Measurements from ENCODE around the gene SLC16A9.

SLC16A9 gene

GRCh38 chr10:59719374-59719773 is 9.7 kb upstream of the SLC16A9 start:
- no peak for DNase-seq (ENCODE audit: low read depth in 2 of 2)

GRCh38 chr10:59718257-59718656 is 8.6 kb upstream of the SLC16A9 start:
- DNase-seq (ENCODE audit: low read depth in 2 of 2), result no peak

GRCh38 chr10:59713196-59713821 is 3.7 kb upstream of the SLC16A9 start:
- DNase-seq (ENCODE audit: low read depth in 2 of 2), result no peak

- no peak for DNase-seq (ENCODE audit: low read depth in 2 of 2)
These were observed 2.3 kb upstream of the SLC16A9 start for GRCh38 chr10:59711871-59712494.

- no peak for DNase-seq (ENCODE audit: low read depth in 2 of 2)
These were observed 745 bp downstream of the SLC16A9 start for GRCh38 chr10:59708816-59709394.

GRCh38 chr10:59706851-59707797 is 2.5 kb downstream of the SLC16A9 start:
- no peak for DNase-seq (ENCODE audit: low read depth in 2 of 2)

- DNase-seq (ENCODE audit: low read depth in 2 of 2), result no peak
These were observed 3.7 kb downstream of the SLC16A9 start for GRCh38 chr10:59705931-59706330.

- DNase-seq (ENCODE audit: low read depth in 2 of 2), result no peak
These were observed 5.0 kb downstream of the SLC16A9 start for GRCh38 chr10:59704630-59705029.

GRCh38 chr10:59702347-59702746 is 7.3 kb downstream of the SLC16A9 start:
- DNase-seq (ENCODE audit: low read depth in 2 of 2), result no peak

- DNase-seq (ENCODE audit: low read depth in 2 of 2), result no peak
These were observed 8.9 kb downstream of the SLC16A9 start for GRCh38 chr10:59700709-59701108.

- DNase-seq (ENCODE audit: low read depth in 2 of 2), result no peak
These were observed 11.3 kb downstream of the SLC16A9 start for GRCh38 chr10:59698326-59698725.

- DNase-seq (ENCODE audit: low read depth in 2 of 2), result no peak
These were observed 14.0 kb downstream of the SLC16A9 start for GRCh38 chr10:59695637-59696036.

- DNase-seq (ENCODE audit: low read depth in 2 of 2), result no peak
These were observed 14.7 kb downstream of the SLC16A9 start for GRCh38 chr10:59694936-59695335.

GRCh38 chr10:59692113-59692512 is 17.5 kb downstream of the SLC16A9 start:
- DNase-seq (ENCODE audit: low read depth in 2 of 2), result no peak

- no peak for DNase-seq (ENCODE audit: low read depth in 2 of 2)
These were observed 20.7 kb downstream of the SLC16A9 start for GRCh38 chr10:59688921-59689351.

GRCh38 chr10:59687657-59688056 is 22.0 kb downstream of the SLC16A9 start:
- DNase-seq (ENCODE audit: low read depth in 2 of 2), result no peak

- no peak for DNase-seq (ENCODE audit: low read depth in 2 of 2)
These were observed 25.6 kb downstream of the SLC16A9 start for GRCh38 chr10:59684006-59684405.

GRCh38 chr10:59682986-59683937 is 26.4 kb downstream of the SLC16A9 start:
- no peak for DNase-seq (ENCODE audit: low read depth in 2 of 2)

- DNase-seq (ENCODE audit: low read depth in 2 of 2), result no peak
These were observed 29.5 kb downstream of the SLC16A9 start for GRCh38 chr10:59680199-59680598.

GRCh38 chr10:59678884-59679301 is 30.8 kb downstream of the SLC16A9 start:
- DNase-seq (ENCODE audit: low read depth in 2 of 2), result no peak

- DNase-seq (ENCODE audit: low read depth in 2 of 2), result no peak
These were observed 32.3 kb downstream of the SLC16A9 start for GRCh38 chr10:59677253-59677831.
